Measurements from ENCODE around the gene SCMH1.
"Not testable (repeated sequence)": the region's sequence is repeated elsewhere in the genome, so short reads cannot be mapped to it uniquely, and the experiment has no call there.

The SCMH1 gene

GRCh38 chr1:41241749-41242341 lies at the start of gene SCMH1:
Gene SCMH1, minus strand, starts transcription at chr1:41242306. Its CDS starts 56,173 bp downstream, at chr1:41186133.
- no peak for DNase-seq

GRCh38 chr1:41291195-41291594 lies 49.1 kb upstream of the SCMH1 start:
- DNase-seq: no peak

- DNase-seq: no peak
Measured at GRCh38 chr1:41289196-41289595, 47.1 kb upstream of the SCMH1 start.

- DNase-seq: no peak
Measured at GRCh38 chr1:41286992-41287391, 44.9 kb upstream of the SCMH1 start.

GRCh38 chr1:41286486-41286885 lies 44.4 kb upstream of the SCMH1 start:
- no peak for DNase-seq

GRCh38 chr1:41285818-41286217 lies 43.7 kb upstream of the SCMH1 start:
- DNase-seq: no peak

- no peak for DNase-seq
Measured at GRCh38 chr1:41284121-41284520, 42.0 kb upstream of the SCMH1 start.

GRCh38 chr1:41282679-41283317 lies 40.7 kb upstream of the SCMH1 start:
- DNase-seq: no peak

GRCh38 chr1:41281334-41281733 lies 39.2 kb upstream of the SCMH1 start:
- DNase-seq: no peak

- DNase-seq: no peak
Measured at GRCh38 chr1:41280202-41281032, 38.3 kb upstream of the SCMH1 start.

- no peak for DNase-seq
Measured at GRCh38 chr1:41278076-41278475, 36.0 kb upstream of the SCMH1 start.

GRCh38 chr1:41277371-41277975 lies 35.4 kb upstream of the SCMH1 start:
- no peak for DNase-seq

- no peak for DNase-seq
Measured at GRCh38 chr1:41275831-41276230, 33.7 kb upstream of the SCMH1 start.

GRCh38 chr1:41274752-41275545 lies 32.8 kb upstream of the SCMH1 start:
- DNase-seq: no peak

- DNase-seq: no peak
Measured at GRCh38 chr1:41272601-41273000, 30.5 kb upstream of the SCMH1 start.

GRCh38 chr1:41268154-41268770 lies 26.2 kb upstream of the SCMH1 start:
- DNase-seq: no peak

GRCh38 chr1:41261926-41262618 lies 20.0 kb upstream of the SCMH1 start:
- DNase-seq: no peak

GRCh38 chr1:41260768-41261167 lies 18.7 kb upstream of the SCMH1 start:
- no peak for DNase-seq

- DNase-seq: no peak
Measured at GRCh38 chr1:41259221-41259620, 17.1 kb upstream of the SCMH1 start.

- no peak for DNase-seq
Measured at GRCh38 chr1:41255978-41256377, 13.9 kb upstream of the SCMH1 start.

- DNase-seq: not testable (repeated sequence)
Measured at GRCh38 chr1:41251120-41251519, 9.0 kb upstream of the SCMH1 start.

GRCh38 chr1:41249319-41249718 lies 7.2 kb upstream of the SCMH1 start:
- DNase-seq: no peak

Data from NCI-H1436 treated with DMSO at 0.1 percent for 48 hours (cell line).